ENCODE measurements around the gene ITGA4. TPM values are rescaled to one million over a fixed set of nuclear protein-coding genes. Genes with fewer than 3 reads are reported as not detected.

The ITGA4 gene
- total and polyA plus RNA-seq, 2 of the 13 experiments (the other 11 are each of a cell fraction or from before 2014, with no cell fraction given): not detected

DNA sequence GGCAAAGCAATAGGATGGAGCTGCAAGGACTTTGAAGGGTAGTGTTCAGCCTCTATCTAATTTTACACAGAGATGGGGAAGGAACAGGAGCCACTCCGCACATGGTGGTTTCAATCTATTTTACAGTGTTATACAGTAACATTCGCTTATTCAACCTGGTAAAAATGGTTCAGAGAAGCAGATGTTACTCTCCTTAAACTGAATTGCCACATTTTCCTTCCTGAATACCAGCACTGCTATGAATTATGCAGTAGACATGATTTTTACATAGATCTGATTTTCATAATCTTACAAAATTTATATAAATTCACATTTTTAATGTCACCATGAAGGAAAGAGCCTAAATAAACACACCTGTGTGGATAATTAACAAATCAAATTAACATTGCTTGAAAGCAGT, 85.0 kb downstream of the ITGA4 start:
- TF ChIP-seq, protein P1, sequence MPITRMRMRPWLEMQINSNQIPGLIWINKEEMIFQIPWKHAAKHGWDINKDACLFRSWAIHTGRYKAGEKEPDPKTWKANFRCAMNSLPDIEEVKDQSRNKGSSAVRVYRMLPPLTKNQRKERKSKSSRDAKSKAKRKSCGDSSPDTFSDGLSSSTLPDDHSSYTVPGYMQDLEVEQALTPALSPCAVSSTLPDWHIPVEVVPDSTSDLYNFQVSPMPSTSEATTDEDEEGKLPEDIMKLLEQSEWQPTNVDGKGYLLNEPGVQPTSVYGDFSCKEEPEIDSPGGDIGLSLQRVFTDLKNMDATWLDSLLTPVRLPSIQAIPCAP (CRISPR knock-in tag; IDR thresholded peaks at IDR 0.05; ENCODE audit: low read depth): no peak
- TF ChIP-seq, protein P2, sequence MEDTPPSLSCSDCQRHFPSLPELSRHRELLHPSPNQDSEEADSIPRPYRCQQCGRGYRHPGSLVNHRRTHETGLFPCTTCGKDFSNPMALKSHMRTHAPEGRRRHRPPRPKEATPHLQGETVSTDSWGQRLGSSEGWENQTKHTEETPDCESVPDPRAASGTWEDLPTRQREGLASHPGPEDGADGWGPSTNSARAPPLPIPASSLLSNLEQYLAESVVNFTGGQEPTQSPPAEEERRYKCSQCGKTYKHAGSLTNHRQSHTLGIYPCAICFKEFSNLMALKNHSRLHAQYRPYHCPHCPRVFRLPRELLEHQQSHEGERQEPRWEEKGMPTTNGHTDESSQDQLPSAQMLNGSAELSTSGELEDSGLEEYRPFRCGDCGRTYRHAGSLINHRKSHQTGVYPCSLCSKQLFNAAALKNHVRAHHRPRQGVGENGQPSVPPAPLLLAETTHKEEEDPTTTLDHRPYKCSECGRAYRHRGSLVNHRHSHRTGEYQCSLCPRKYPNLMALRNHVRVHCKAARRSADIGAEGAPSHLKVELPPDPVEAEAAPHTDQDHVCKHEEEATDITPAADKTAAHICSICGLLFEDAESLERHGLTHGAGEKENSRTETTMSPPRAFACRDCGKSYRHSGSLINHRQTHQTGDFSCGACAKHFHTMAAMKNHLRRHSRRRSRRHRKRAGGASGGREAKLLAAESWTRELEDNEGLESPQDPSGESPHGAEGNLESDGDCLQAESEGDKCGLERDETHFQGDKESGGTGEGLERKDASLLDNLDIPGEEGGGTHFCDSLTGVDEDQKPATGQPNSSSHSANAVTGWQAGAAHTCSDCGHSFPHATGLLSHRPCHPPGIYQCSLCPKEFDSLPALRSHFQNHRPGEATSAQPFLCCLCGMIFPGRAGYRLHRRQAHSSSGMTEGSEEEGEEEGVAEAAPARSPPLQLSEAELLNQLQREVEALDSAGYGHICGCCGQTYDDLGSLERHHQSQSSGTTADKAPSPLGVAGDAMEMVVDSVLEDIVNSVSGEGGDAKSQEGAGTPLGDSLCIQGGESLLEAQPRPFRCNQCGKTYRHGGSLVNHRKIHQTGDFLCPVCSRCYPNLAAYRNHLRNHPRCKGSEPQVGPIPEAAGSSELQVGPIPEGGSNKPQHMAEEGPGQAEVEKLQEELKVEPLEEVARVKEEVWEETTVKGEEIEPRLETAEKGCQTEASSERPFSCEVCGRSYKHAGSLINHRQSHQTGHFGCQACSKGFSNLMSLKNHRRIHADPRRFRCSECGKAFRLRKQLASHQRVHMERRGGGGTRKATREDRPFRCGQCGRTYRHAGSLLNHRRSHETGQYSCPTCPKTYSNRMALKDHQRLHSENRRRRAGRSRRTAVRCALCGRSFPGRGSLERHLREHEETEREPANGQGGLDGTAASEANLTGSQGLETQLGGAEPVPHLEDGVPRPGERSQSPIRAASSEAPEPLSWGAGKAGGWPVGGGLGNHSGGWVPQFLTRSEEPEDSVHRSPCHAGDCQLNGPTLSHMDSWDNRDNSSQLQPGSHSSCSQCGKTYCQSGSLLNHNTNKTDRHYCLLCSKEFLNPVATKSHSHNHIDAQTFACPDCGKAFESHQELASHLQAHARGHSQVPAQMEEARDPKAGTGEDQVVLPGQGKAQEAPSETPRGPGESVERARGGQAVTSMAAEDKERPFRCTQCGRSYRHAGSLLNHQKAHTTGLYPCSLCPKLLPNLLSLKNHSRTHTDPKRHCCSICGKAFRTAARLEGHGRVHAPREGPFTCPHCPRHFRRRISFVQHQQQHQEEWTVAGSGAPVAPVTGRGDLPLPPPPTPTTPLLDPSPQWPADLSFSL (CRISPR knock-in tag; IDR thresholded peaks at IDR 0.05): no peak
- TF ChIP-seq ZNF790 (CRISPR knock-in tag; IDR thresholded peaks at IDR 0.05; ENCODE audit: borderline replicate concordance) (no peak), REL (CRISPR knock-in tag; conservative IDR thresholded peaks at IDR 0.05) (no peak), SIX1 (CRISPR knock-in tag; IDR thresholded peaks at IDR 0.05; ENCODE audit: borderline replicate concordance) (no peak), TBP (CRISPR knock-in tag; IDR thresholded peaks at IDR 0.05) (no peak), ISX (CRISPR knock-in tag; conservative IDR thresholded peaks at IDR 0.05) (no peak)
- TF ChIP-seq, protein P3, sequence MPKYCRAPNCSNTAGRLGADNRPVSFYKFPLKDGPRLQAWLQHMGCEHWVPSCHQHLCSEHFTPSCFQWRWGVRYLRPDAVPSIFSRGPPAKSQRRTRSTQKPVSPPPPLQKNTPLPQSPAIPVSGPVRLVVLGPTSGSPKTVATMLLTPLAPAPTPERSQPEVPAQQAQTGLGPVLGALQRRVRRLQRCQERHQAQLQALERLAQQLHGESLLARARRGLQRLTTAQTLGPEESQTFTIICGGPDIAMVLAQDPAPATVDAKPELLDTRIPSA (CRISPR knock-in tag; IDR thresholded peaks at IDR 0.05; ENCODE audit: borderline replicate concordance): no peak
- TF ChIP-seq, protein P4, sequence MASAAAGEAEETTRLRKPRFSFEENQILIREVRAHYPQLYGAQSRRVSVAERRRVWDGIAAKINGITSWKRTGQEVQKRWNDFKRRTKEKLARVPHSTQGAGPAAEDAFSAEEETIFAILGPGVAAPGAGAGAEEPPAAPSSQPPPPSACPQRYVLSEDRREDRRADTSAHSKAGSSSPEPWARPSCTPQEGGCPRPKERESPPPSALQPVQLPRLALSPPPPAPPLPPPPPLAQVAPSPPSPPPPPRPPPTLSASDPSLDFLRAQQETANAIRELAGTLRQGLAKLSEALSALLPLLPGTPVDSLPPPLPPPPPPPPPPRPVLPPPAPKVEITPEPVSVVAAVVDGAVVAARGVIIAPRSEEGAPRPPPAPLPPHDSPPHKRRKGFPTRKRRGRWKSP (CRISPR knock-in tag; IDR thresholded peaks at IDR 0.05): no peak
- TF ChIP-seq, protein P5, sequence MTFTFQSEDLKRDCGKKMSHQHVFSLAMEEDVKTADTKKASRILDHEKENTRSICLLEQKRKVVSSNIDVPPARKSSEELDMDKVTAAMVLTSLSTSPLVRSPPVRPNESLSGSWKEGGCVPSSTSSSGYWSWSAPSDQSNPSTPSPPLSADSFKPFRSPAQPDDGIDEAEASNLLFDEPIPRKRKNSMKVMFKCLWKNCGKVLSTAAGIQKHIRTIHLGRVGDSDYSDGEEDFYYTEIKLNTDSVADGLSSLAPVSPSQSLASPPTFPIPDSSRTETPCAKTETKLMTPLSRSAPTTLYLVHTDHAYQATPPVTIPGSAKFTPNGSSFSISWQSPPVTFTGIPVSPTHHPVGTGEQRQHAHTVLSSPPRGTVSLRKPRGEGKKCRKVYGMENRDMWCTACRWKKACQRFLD (CRISPR knock-in tag; IDR thresholded peaks at IDR 0.05; ENCODE audit: borderline replicate concordance): no peak
- Histone ChIP-seq H3K36me3 (replicated peaks in 1 of 2; ENCODE audit: control insufficient read depth in 1 of 2, insufficient read depth in 2 of 2, low read length in 2 of 2) (no peaks in the 10 kb centered on the region), H3K4me1 (ENCODE audit: insufficient read depth, low read length) (no peaks in the 10 kb centered on the region), H3K9ac (ENCODE audit: insufficient read depth, low read depth, low read length) (no peak overlapping the region), H2AFZ (ENCODE audit: low read length) (no peak overlapping the region), H4K20me1 (ENCODE audit: insufficient read depth, low read length) (no peaks in the 10 kb centered on the region), H3K27me3 (ENCODE audit: control insufficient read depth in 1 of 2, insufficient read depth in 2 of 2, low read length in 2 of 2) (no peaks in the 10 kb centered on the region), H3K79me2 (ENCODE audit: insufficient read depth, low read length) (no peaks in the 10 kb centered on the region), H3K4me3 (replicated peaks in 1 of 3; ENCODE audit: insufficient read depth in 1 of 3, low read depth in 2 of 3, low read length in 3 of 3) (no peak overlapping the region), H3K27ac (ENCODE audit: extremely low read length, insufficient read depth, low read length) (no peak overlapping the region), H3K9me3 (ENCODE audit: low read length) (no peaks in the 10 kb centered on the region), H3K4me2 (ENCODE audit: low read depth, low read length) (no peak overlapping the region)
- ATAC-seq: no peak
- in situ Hi-C loops (cut with HindIII; ENCODE audit: extremely low pct_ligation_motif_present, low pct_unique_long_range_greater_than_20kb): no loop called here
- no peak for FAIRE-seq
- CTCF ChIA-PET (ENCODE audit: low intra/inter-chr PET ratio, low total read pairs): no interaction called here
- DNase-seq (ENCODE audit: low spot score): no peak
- 51% methylated on average over 2 of the region's 2 CpGs for WGBS (ENCODE audit: low lambda C conversion rate)
- POLR2A ChIA-PET: no interaction called here
- intact Hi-C loops (cut with micrococcal nuclease; ENCODE audit: unreplicated experiment): no loop called here
- no TSS peak for BruUV-seq (replicated peaks)

Data from HepG2 (cell line).